Gastrocnemius medialis (tissue), 4 donors: ENCODE data around the gene SPSB1.

Experiments used
- POLR2A ChIP-seq, 2 donors: fragments of 450-650 bp; IDR thresholded peaks; one replicate each; pipeline ENCODE4 v1.6.1; 2017; ENCODE audit warnings: antibody characterized with exemption in 2 of 2, mild to moderate bottlenecking in 2 of 2, moderate library complexity in 2 of 2
- TF ChIP-seq, protein P1 (sequence below), 5 experiments: fragments of 450-650 bp in 3 of 5; fragments of 200-600 bp in 2 of 5; sonication (generic) in 2 of 5; IDR thresholded peaks in 4 of 5; conservative IDR thresholded peaks in 1 of 5; 1 replicate in 4 of 5; 2 replicates in 1 of 5; pipeline ENCODE4 v1.5.1; 2016 to 2019; ENCODE audit warnings: antibody characterized with exemption in 5 of 5, mild to moderate bottlenecking in 3 of 5, moderate library complexity in 3 of 5

DNA sequence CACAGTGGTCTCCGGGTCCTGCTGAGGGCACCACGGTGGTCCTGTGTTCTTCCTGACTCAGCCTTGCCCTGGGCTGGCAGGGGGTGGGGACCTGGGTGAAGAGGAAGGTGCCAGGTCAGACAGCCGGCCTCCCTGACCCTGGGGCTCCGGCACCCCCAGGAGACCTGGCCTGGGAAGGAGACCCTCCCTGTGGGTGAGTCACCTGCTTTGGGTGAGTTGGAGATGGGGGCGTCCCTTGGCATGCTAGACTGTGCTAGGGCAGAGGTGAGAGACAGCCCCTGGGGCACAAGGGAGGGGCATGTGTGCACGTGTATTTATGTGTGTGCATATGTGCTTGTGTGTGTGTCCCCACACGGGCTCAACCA lies 23.4 kb downstream of the SPSB1 start:
- no peak for TF ChIP-seq POLR2A (IDR thresholded peaks at IDR 0.05)
- TF ChIP-seq, protein P1, sequence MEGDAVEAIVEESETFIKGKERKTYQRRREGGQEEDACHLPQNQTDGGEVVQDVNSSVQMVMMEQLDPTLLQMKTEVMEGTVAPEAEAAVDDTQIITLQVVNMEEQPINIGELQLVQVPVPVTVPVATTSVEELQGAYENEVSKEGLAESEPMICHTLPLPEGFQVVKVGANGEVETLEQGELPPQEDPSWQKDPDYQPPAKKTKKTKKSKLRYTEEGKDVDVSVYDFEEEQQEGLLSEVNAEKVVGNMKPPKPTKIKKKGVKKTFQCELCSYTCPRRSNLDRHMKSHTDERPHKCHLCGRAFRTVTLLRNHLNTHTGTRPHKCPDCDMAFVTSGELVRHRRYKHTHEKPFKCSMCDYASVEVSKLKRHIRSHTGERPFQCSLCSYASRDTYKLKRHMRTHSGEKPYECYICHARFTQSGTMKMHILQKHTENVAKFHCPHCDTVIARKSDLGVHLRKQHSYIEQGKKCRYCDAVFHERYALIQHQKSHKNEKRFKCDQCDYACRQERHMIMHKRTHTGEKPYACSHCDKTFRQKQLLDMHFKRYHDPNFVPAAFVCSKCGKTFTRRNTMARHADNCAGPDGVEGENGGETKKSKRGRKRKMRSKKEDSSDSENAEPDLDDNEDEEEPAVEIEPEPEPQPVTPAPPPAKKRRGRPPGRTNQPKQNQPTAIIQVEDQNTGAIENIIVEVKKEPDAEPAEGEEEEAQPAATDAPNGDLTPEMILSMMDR (IDR thresholded peaks at IDR 0.05 in 4 of 5, conservative IDR thresholded peaks at IDR 0.05 in 1 of 5) = no peak
